Hindlimb muscle (tissue), 1 donor: ENCODE results near the gene MYLK. TPM values are rescaled to one million over a fixed set of nuclear protein-coding genes. Genes with fewer than 3 reads are reported as not detected.
"Not testable (repeated sequence)": the region's sequence is repeated elsewhere in the genome, so short reads cannot be mapped to it uniquely, and the experiment has no call there.

Source experiments
- DNase-seq: peaks from one replicate; pipeline ENCODE4 v3.0.0-alpha.2; 2013
- polyA plus RNA-seq: library from polyadenylated mRNA; unstranded; fragments of 120-200 nt; gene quantifications from one replicate; pipeline ENCODE4 v1.2.1, GENCODE V29; 2013; ENCODE audit not compliant: insufficient read length

MYLK gene, protein sequence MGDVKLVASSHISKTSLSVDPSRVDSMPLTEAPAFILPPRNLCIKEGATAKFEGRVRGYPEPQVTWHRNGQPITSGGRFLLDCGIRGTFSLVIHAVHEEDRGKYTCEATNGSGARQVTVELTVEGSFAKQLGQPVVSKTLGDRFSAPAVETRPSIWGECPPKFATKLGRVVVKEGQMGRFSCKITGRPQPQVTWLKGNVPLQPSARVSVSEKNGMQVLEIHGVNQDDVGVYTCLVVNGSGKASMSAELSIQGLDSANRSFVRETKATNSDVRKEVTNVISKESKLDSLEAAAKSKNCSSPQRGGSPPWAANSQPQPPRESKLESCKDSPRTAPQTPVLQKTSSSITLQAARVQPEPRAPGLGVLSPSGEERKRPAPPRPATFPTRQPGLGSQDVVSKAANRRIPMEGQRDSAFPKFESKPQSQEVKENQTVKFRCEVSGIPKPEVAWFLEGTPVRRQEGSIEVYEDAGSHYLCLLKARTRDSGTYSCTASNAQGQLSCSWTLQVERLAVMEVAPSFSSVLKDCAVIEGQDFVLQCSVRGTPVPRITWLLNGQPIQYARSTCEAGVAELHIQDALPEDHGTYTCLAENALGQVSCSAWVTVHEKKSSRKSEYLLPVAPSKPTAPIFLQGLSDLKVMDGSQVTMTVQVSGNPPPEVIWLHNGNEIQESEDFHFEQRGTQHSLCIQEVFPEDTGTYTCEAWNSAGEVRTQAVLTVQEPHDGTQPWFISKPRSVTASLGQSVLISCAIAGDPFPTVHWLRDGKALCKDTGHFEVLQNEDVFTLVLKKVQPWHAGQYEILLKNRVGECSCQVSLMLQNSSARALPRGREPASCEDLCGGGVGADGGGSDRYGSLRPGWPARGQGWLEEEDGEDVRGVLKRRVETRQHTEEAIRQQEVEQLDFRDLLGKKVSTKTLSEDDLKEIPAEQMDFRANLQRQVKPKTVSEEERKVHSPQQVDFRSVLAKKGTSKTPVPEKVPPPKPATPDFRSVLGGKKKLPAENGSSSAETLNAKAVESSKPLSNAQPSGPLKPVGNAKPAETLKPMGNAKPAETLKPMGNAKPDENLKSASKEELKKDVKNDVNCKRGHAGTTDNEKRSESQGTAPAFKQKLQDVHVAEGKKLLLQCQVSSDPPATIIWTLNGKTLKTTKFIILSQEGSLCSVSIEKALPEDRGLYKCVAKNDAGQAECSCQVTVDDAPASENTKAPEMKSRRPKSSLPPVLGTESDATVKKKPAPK (N-terminal part only)
- 23.9 TPM for polyA plus RNA-seq

DNA sequence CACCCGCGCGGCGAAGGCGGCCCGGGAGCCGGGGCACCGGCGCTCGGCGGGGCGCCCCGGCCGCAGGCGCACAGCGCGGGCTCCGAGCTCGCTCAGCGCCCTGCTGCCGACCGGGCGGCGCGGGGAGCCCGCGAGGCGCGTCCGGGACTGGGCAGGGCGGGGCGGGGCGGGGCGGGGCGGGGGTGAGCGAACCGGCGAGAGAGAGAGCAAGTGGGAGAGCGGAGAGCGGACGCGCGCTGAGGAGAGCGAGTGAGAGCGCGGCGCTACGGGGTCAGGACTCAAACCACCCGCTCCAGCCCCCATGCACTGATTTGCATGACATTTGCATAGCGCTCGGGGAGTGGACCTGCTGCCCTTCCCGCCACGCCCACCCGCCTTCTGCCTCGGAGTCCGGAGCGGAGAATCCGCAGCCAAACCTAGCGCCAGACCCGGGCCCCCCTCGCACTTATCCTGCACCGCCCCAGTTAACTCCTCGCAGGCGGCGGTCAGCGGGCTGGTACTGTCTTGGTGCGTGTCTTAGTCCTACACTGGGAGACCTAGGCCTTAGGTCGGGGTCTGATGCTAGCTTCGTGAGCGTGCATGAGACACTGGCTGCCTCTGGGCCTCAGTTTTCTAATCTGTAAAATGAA is at the start of gene MYLK:
MYLK (minus strand) TSS at position 130 of the 629 bp plus-strand sequence. CDS start 90,491 bp downstream, outside the sequence.
- peak; percentile 75 for DNase-seq

DNA sequence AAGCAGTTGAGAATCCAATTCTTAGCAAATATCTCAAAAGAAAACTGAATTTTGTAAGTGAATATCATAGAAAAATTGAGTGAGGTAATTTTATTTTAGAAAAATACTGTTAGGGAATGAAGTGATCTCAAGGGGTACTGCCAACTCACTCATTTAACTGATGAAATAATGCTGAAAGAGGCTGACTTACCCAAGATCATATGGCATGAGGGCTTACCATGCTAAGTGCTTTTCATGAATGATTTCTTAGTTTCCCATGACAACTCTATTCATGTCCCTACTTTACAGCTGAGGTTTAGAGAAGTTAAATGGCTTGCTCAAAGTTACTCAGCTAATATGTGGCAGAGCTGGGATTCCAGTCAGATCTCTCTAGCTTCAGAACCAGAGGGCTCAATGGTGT is 46.3 kb upstream of the MYLK start:
- DNase-seq = no peak

DNA sequence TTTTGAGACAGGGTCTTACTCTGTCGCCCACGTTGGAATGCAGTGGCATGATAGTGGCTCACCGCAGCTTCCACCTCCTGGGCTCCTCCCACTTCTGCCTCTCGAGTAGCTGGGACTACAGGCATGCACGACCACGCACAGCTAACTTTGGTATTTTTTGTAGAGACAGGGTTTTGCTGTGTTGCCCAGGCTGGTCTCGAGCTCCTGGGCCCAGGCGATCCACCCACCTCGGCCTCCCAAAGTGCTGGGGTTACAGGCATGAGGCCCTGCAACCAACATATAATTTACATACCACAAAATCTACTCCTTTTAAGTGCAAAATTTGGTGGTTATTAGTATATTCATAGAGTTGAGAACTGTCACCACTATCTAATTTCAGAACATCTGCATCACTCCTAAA is 45.2 kb upstream of the MYLK start:
- no peak for DNase-seq

DNA sequence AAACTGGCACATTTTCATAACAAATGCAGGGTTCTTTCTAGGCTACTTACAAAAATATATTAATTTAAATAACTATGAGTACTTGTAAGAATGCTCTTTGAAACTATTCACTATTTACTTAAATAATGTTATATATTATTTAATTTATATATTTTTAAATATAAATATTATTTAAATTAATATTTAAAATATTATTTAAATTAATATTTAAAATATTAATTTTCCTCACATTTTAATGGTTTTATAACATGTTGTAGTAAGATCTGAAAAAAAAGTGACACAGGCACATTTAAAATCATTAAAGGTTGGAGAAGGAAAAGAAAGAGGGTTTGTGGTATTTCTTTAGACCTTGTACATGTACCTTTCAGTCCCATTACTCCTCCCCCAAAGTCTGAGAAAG is 42.3 kb upstream of the MYLK start:
- DNase-seq = no peak

DNA sequence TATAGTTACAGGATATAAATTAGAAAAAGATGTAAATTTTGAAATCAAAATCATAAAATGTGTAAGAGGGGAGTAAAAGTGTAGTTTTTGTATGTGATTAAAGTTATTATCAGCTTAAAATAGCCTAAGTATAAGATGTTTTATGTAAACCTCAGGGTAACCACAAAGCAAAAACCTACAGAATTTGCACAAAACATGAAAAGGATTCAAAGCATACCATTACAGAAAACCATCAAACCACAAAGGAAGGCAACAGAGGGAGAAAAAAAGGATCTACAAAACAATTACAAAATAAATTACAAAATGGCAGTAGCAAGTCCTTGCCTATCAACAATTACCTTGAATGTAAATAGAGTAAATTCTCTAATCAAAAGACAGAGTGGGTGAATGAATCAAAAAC is 36.7 kb upstream of the MYLK start:
- DNase-seq = no peak

DNA sequence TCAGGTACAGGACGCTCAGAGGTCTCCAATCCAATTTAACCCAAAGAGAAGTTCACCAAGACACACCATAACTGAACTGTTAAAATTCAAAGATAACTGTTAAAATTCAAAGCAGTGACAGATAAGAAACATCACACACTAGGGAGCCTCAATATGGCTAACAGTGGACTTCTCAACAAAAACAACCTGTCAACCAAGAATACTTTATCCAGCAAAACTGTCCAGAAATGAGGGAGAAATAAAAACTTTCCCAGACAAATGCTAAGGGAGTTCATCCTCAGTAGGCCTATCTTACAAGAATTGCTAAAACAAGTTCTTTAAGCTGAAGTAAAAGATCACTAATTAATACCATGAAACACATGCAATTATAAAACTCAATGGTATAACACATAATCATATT is 36.3 kb upstream of the MYLK start:
- no peak for DNase-seq

DNA sequence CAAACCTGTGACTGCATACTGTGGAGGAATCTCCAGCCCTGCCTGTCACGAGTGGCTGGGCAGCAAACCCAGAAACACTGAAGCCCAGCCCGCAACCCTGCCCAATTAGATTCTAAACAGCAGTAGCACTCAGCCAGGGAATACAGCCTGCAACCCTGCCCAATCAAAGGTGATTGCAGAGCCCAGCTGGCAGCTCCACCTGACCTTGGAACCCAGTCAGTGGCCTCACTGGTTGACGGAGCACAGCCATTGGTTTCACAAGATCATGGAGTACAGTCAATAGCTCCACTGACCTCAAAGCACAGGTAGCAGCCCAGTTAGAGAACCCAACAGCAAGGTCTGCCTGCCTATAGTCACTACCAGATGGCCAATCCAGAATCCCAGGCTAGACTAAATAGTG is 35.2 kb upstream of the MYLK start:
- no peak for DNase-seq

DNA sequence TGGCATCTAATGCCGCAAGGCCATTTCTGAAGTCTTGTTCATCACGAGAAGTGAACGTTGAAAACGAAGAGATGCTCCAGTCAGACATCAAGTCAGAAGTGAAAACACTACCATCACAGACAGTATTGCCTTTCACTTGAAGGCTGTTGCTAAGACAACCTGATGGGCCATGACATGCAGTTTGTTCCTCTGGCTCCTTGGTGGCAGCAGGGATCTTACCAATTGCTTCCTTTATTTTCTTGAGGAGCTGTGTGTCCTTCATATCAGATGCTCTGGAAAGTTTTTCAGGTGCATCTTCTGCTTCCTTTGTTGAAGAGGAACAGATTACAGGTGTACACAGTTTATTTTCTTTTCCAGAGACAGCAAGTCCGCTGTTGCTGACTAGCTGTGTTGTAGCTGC is 30.7 kb upstream of the MYLK start:
- DNase-seq = no peak

DNA sequence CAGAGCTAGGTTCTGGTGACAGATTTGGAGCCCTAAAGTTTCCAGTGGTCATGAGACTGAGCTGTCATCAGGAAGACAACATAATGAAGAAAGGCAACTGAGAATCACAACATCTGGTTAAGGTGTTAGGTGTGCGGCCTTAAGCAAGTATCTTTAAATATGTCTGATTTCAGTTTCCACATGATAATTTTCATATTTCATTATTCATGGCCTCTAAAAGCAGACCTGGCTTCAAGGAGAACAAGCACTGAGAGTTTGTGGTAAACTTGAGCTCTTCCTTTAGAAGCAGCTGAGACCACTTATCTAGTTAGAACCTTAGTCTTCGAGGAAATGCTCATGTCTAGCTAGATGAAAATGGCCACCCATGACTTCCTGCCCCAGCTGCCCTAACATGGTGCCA is 25.7 kb upstream of the MYLK start:
- DNase-seq = no peak

DNA sequence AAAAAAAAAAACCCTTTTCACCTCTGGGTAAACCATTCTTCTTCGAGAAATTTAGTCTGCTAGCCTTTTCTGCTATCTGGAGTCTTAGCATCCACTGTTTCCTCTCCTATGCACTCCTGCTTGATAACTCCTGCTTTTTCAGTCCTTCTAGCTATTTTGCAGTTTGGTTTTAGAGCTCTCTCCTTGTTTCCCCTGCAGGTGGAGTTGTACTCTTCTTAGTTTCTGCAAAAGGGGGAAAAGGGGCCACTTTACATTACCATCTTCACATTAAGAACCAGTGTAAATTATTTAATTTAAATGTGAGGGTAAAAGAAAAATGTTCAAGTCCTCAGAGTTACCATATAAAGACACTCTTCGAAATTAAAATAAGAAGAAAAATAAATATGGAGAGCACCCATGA is 23.6 kb upstream of the MYLK start:
- DNase-seq = no peak

DNA sequence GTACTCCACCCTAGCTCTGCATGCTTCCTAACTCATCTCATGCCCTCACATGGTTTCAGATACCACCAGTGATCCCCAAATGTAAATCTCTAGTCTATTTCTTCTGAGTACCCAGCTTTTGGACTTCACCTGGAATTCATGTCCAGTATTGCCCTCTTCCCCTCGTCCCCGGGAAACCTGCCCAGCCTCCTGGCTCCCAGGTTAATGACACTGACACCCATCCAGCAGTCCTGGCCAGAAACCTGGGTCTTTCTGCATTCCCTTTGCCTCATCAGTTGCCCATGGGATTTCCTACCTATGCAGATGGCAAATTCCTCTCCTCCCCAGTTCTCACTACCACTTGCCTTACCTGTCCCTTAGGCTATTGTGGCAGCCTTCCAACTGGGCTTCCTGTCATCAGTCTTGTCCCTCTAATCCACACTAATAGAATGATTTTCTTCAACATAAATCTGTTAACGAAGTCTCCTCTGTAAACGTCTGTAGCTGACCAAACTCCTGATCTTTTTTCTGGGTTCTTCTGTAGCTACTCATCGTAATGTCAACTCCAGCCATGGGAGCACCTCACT is 15.3 kb upstream of the MYLK start:
- no peak for DNase-seq

DNA sequence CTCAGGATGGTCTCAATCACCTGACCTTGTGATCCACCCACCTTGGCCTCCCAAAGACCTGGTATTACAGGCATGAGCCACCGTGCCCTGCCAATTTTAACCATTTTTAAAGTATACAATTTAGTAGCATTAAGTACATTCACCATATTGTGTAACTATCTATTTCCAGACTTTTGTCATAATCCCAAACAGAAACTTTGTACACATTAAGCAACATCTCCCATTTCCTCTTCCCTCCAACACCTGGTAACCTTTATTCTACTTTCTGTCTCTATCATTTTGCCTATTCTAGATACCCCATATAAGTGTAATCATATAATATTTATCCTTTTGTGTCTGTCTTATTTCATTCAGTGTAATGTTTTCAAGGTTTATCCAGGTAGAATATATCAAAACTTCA is 8.9 kb upstream of the MYLK start:
- no peak for DNase-seq

DNA sequence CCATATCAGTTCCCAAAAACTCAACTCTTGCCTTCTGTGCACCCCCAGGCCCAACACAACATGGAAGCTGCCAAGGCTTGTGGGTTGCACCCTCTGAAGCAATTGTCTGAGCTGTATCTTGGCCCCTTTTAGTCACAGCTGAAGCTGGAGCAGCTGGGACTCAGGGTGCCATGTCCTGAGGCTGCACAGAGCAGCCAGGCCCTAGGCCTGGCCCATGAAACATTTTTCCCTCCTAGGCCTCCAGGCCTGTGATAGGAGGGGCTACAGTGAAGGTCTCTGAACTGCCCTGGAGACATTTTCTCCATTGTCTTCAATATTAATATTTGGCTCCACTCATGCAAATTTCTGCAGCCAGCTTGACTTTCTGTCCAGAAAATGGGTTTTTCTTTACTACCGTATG is 8.1 kb upstream of the MYLK start:
- no peak for DNase-seq

DNA sequence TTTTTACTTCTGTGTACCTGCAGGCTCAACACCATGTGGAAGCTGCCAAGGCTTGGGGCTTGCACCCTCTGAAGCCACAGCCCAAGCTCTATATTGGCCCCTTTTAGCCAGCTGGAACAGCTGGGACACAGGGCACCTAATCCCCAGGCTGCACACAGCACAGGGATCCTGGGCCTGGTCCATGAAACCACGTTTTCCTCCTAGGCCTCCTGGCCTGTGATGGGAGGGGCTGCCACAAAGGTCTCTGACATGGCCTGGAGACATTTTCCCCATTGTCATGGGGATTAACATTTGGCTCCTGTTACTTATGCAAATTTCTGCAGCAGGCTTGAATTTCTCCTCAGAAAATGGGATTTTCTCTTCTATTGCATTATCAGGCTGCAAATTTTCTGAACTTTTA is 6.9 kb upstream of the MYLK start:
- not testable (repeated sequence) for DNase-seq

DNA sequence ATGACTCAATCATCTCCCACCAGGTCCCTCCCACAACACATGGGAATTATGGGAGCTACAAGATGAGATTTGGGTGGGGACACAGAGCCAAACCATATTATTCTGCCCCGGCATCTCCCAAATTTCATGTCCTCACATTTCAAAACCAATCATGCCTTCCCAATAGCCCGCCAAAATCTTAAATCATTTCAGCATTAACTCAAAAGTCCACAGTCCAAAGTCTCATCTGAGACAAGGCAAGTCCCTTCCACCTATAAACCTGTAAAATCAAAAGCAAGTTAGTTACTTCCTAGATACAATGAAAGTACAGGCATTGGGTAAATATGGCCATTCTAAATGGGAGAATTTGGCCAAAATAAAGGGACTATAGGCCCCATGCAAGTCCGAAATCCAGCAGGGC is 6.0 kb upstream of the MYLK start:
- DNase-seq = not testable (repeated sequence)

DNA sequence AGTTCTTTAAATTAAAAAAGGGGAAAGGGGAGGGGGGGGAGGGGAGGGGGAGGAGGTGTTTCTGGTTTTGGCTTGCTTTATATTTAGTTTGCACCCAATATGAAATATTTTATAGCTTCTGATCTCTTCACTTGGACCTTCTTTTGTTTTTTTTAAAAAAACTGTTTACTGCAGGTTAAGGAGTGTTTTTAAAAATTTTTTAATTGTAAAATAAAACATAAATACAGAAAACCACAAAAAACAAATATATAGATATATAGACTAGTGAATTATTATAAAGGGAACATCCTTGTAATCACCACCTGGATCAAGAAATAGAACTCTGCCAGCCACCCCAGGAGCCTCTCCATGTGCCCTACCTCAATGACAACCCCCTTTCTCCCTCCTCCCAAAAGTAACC is 861 bp upstream of the MYLK start:
- no peak for DNase-seq

DNA sequence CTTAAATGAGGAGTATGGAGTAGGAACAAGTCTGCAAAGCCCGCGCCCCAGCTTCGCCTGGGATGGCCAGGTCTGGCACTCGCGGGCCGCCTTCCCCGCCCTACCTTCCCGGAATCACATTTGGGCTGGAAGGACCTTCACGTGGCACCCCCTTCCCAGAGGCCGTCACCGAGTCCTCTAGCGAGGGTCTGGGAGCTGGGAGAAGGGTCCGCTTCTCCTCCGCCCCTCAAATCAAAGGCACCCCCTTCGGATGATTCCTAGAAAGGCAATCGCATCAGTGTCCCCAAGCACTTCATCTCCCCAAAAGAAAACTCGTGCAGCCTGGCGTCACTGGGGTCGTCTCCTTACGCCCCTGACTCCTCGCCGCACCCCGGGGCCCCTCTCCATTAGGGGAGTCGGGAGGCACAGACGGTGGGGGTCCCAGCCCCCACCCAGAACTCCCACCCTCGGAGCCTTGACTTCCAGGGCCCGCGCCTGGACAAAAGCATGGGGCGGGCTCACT is 380 bp downstream of the MYLK start:
- peak; percentile 8 for DNase-seq

DNA sequence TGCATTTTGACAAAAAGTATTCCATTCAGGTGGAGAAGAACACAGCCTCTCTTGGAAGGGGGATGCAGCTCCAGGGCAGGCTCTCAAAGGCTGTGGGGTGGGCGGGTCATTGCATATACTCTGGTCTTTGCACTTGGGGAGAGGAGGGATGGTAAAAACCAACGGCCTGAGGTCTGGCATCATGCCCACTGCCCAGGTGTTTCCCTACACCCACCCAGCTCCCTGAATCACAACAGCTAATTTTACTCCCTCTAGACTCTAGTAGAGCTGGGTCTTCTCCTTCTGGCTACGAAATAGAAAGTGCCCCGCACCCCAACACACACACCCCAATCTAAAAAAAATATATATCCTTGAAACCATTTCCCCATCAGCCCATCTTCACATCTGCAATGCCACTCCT is 1.0 kb downstream of the MYLK start:
- DNase-seq = no peak

DNA sequence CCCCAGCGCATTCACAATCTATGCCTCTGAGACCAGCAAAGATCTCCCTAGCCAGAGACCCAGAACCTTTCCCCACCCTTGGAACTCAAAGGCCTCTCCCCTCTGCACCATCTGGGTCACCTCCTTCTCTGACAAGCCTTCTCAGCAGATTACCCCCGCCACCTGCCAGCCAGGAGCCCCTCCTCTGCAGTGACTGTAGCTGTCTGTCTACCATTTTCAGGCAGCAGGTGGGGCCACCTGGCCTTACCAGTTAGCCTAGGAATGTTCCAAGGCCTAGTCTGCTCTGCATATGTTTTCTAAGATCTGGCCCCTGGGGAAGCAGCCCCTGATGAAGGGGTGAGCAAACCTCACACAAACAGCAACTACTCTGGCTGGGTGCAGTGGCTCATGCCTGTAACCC is 2.4 kb downstream of the MYLK start:
- no peak for DNase-seq

DNA sequence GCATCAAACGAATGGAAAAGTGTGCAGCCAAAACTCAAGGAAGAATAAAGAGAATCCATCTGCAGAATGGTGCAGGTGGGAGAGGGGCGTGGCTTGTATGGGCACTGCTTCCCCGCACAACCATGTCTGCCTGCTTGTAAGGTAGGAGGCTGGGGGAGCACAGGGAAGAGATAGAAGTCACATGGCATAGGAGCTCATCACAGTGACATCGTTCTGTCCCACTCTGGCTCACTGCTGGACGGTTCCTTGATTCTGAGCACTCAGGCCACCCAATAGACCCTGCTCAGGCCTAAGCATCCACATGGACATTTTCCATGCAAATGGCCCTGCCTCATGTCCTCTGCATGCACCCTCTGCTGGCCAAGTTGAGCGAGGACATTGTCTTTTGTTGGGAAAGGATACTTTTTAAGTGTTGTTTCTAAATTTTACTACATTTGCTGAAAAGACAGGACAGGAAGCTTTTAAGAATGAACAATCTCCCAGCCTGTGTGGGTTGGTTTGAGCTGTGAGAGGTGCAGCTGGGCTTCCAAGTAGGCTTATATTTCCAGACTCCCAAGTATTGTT is 3.1 kb downstream of the MYLK start:
- peak; percentile 8 for DNase-seq

DNA sequence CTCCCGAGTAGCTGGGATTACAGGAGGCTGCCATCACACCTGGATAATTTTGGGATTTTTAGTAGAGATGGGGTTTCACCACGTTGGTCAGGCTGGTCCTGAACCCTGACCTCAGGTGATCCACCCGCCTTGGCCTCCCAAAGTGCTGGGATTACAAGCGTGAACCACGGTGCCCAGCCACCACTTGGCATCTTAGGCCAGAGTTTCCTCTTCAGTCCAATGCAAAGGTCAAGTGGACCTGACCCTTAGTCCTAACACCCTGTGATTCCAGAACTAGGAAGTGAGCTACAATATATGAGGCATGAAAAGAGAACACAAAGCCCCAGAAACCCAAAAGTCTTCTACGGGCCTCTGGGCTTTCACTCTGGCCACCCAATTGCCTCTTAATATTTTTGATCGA is 5.3 kb downstream of the MYLK start:
- DNase-seq = no peak

DNA sequence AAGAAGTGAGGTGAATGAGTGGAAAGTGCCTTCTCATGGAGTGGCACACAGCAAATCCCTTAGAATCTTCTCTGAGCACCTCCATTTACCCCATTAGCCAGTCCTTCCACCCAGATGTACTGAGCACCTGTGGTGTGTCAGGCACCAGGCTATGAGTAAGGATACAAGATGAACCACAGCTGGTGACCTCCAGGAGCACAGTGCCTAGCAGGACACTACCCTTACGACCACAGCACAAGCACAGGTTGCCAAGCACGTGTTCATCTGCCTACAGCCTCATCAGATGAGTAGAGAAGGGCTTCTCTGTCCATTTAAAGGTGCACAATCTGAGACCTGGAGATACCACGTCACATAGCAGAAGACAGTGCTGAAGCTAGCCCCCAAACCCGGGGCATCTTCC is 6.2 kb downstream of the MYLK start:
- DNase-seq = no peak
